ENCODE results near the gene R3HDM2. TPM values are rescaled to one million over a fixed set of nuclear protein-coding genes. Genes with fewer than 3 reads are reported as not detected.
"Not testable (repeated sequence)": the region's sequence is repeated elsewhere in the genome, so short reads cannot be mapped to it uniquely, and the experiment has no call there.

Gene R3HDM2
- total RNA-seq, 1 experiment from 2014 or later: 14.2 TPM

GRCh38 chr12:57323416-57323815 is 107.4 kb downstream of the R3HDM2 start:
- DNase-seq (ENCODE audit: low read depth in 1 of 2, low spot score in 2 of 2): no peak
- Histone ChIP-seq H3K36me3 (no peaks in the 10 kb centered on the region; the same call in 1 of the 2 replicates), H3K27me3 (replicated peaks) (no peaks in the 10 kb centered on the region), H3K4me1 (replicated peaks) (no peaks in the 10 kb centered on the region), H3K27ac (no peak overlapping the region), H3K9me3 (replicated peaks) (0 out of 2 replicates have a peak, but pooled peaks cover 4% of the 10 kb centered on the region), H3K4me3 (no peak overlapping the region)

- H3K4me3 ChIP-seq: no peak overlapping the region
- H3K27ac ChIP-seq: no peak overlapping the region
- no peaks in the 10 kb centered on the region for H3K36me3 ChIP-seq
- H3K9me3 ChIP-seq (replicated peaks): no peaks in the 10 kb centered on the region
- no peak for DNase-seq (ENCODE audit: low read depth in 1 of 2, low spot score in 2 of 2)
- no peaks in the 10 kb centered on the region for H3K27me3 ChIP-seq (replicated peaks)
- H3K4me1 ChIP-seq (replicated peaks): no peaks in the 10 kb centered on the region
Observed at GRCh38 chr12:57320639-57321038, 110.2 kb downstream of the R3HDM2 start.

GRCh38 chr12:57319678-57320469 is 111.0 kb downstream of the R3HDM2 start:
- Histone ChIP-seq H3K4me1 (replicated peaks) (no peaks in the 10 kb centered on the region), H3K4me3 (no peak overlapping the region), H3K27me3 (replicated peaks) (no peaks in the 10 kb centered on the region), H3K27ac (no peak overlapping the region), H3K9me3 (replicated peaks) (no peaks in the 10 kb centered on the region), H3K36me3 (no peaks in the 10 kb centered on the region)
- DNase-seq (ENCODE audit: low read depth in 1 of 2, low spot score in 2 of 2): no peak

GRCh38 chr12:57315681-57316080 is 115.2 kb downstream of the R3HDM2 start:
- no peak overlapping the region for H3K27ac ChIP-seq
- DNase-seq (ENCODE audit: low read depth in 1 of 2, low spot score in 2 of 2): no peak
- H3K27me3 ChIP-seq (replicated peaks): no peaks in the 10 kb centered on the region
- H3K4me3 ChIP-seq: no peak overlapping the region
- H3K4me1 ChIP-seq (replicated peaks): no peaks in the 10 kb centered on the region
- H3K9me3 ChIP-seq (replicated peaks): no peaks in the 10 kb centered on the region
- peaks cover 3% of the 10 kb centered on the region; the same call in 1 of the 2 replicates for H3K36me3 ChIP-seq

GRCh38 chr12:57312287-57312686 is 118.6 kb downstream of the R3HDM2 start:
- not testable (repeated sequence) for H3K27ac ChIP-seq; H3K27me3 ChIP-seq (replicated peaks); DNase-seq (ENCODE audit: low read depth in 1 of 2, low spot score in 2 of 2); H3K4me3 ChIP-seq; H3K36me3 ChIP-seq; H3K4me1 ChIP-seq (replicated peaks); H3K9me3 ChIP-seq (replicated peaks)

GRCh38 chr12:57309420-57309819 is 121.4 kb downstream of the R3HDM2 start:
- Histone ChIP-seq H3K27ac (no peak overlapping the region), H3K27me3 (replicated peaks) (no peaks in the 10 kb centered on the region), H3K36me3 (peaks cover 3% of the 10 kb centered on the region; the same call in 1 of the 2 replicates), H3K9me3 (replicated peaks) (no peaks in the 10 kb centered on the region), H3K4me3 (no peak overlapping the region), H3K4me1 (replicated peaks) (peaks cover 8% of the 10 kb centered on the region)
- no peak for DNase-seq (ENCODE audit: low read depth in 1 of 2, low spot score in 2 of 2)

- no peak for DNase-seq (ENCODE audit: low read depth in 1 of 2, low spot score in 2 of 2)
Observed at GRCh38 chr12:57300961-57301584, 129.8 kb downstream of the R3HDM2 start.

GRCh38 chr12:57299514-57300016 is 131.3 kb downstream of the R3HDM2 start:
- no peak overlapping the region for H3K27ac ChIP-seq
- no peaks in the 10 kb centered on the region for H3K4me1 ChIP-seq (replicated peaks)
- no peak overlapping the region for H3K4me3 ChIP-seq
- DNase-seq (ENCODE audit: low read depth in 1 of 2, low spot score in 2 of 2): no peak
- H3K9me3 ChIP-seq (replicated peaks): no peaks in the 10 kb centered on the region
- H3K27me3 ChIP-seq (replicated peaks): no peaks in the 10 kb centered on the region
- peaks cover 38% of the 10 kb centered on the region for H3K36me3 ChIP-seq

More at GRCh38 chr12:57300961-57301584, 129.8 kb downstream of the R3HDM2 start:
- Histone ChIP-seq H3K4me1 (replicated peaks) (no peaks in the 10 kb centered on the region), H3K4me3 (no peak overlapping the region), H3K36me3 (peaks cover 31% of the 10 kb centered on the region), H3K27me3 (replicated peaks) (no peaks in the 10 kb centered on the region), H3K9me3 (replicated peaks) (no peaks in the 10 kb centered on the region), H3K27ac (no peak overlapping the region)

- peaks cover 42% of the 10 kb centered on the region for H3K36me3 ChIP-seq
- no peak overlapping the region for H3K4me3 ChIP-seq
- no peaks in the 10 kb centered on the region; the same call in 1 of the 2 replicates for H3K9me3 ChIP-seq (replicated peaks)
- no peaks in the 10 kb centered on the region for H3K27me3 ChIP-seq (replicated peaks)
- DNase-seq (ENCODE audit: low read depth in 1 of 2, low spot score in 2 of 2): no peak
- H3K27ac ChIP-seq: no peak overlapping the region
- no peaks in the 10 kb centered on the region for H3K4me1 ChIP-seq (replicated peaks)
Observed at GRCh38 chr12:57296291-57296690, 134.6 kb downstream of the R3HDM2 start.

- H3K36me3 ChIP-seq: peaks cover 23% of the 10 kb centered on the region
- H3K4me3 ChIP-seq: not testable (repeated sequence)
Observed at GRCh38 chr12:57282073-57282472, 148.8 kb downstream of the R3HDM2 start.

GRCh38 chr12:57280211-57281062 is 150.4 kb downstream of the R3HDM2 start:
- H3K27ac ChIP-seq: peak overlapping the region; percentile 72
- no peaks in the 10 kb centered on the region for H3K27me3 ChIP-seq (replicated peaks)
- H3K4me3 ChIP-seq: no peak overlapping the region
- peaks cover 22% of the 10 kb centered on the region for H3K36me3 ChIP-seq
- DNase-seq (ENCODE audit: low read depth in 1 of 2, low spot score in 2 of 2): peak; percentile 82 to 83
- no peaks in the 10 kb centered on the region for H3K9me3 ChIP-seq (replicated peaks)
- H3K4me1 ChIP-seq (replicated peaks): peaks cover 14% of the 10 kb centered on the region

More at GRCh38 chr12:57282073-57282472, 148.8 kb downstream of the R3HDM2 start:
- not testable (repeated sequence) for H3K9me3 ChIP-seq (replicated peaks); H3K27me3 ChIP-seq (replicated peaks); H3K27ac ChIP-seq; DNase-seq (ENCODE audit: low read depth in 1 of 2, low spot score in 2 of 2)
- peaks cover 14% of the 10 kb centered on the region for H3K4me1 ChIP-seq (replicated peaks)

GRCh38 chr12:57278465-57279381 is 152.1 kb downstream of the R3HDM2 start:
- H3K4me3 ChIP-seq: no peak overlapping the region
- peaks cover 14% of the 10 kb centered on the region for H3K4me1 ChIP-seq (replicated peaks)
- H3K9me3 ChIP-seq (replicated peaks): no peaks in the 10 kb centered on the region
- no peak for DNase-seq (ENCODE audit: low read depth in 1 of 2, low spot score in 2 of 2)
- no peaks in the 10 kb centered on the region for H3K27me3 ChIP-seq (replicated peaks)
- peaks cover 22% of the 10 kb centered on the region for H3K36me3 ChIP-seq
- H3K27ac ChIP-seq: no peak overlapping the region

All from SJSA1 (cell line).